Panc1 (cell line): ENCODE results near the gene MTG1. TPM values are rescaled to one million over a fixed set of nuclear protein-coding genes. Genes with fewer than 3 reads are reported as not detected.

ENCODE experiments used
- ATAC-seq: fragments of 200-7000 bp; cut with Tn5 transposase; 2 replicates; pipeline ENCODE4 v1.9.1; 2020; ENCODE audit warnings: mild to moderate bottlenecking, moderate library complexity
- BruUV-seq: library from RNA; stranded (reverse); fragments of 400-500 nt; replicated peaks from 2 replicates; lab custom pipeline; 2021; lab: Mats Ljungman, UMichigan
- CTCF ChIA-PET: fragments of 300-600 bp; sonication (Branson Sonifier 250); formaldehyde crosslinking; loops from one replicate; lab custom pipeline; 2022; ENCODE audit warnings: antibody characterized with exemption; lab: Charles Lee
- POLR2A ChIA-PET: fragments of 300-600 bp; sonication (Branson Sonifier 250); formaldehyde crosslinking; loops from one replicate; lab custom pipeline; 2022; ENCODE audit warnings: antibody characterized with exemption; lab: Charles Lee
- DNase-seq: peaks from one replicate; pipeline ENCODE4 v3.0.0-alpha.2; 2010; ENCODE audit warnings: low read depth, low spot score
- H3K27ac ChIP-seq: 2 replicates; pipeline ENCODE4 v1.5.1; 2011; ENCODE audit warnings: mild to moderate bottlenecking, low read length, inconsistent platforms
- H3K27me3 ChIP-seq: fragments of 200-500 bp; sonication (Bioruptor generic); 2 replicates; pipeline ENCODE4 v1.6.0; 2014; ENCODE audit warnings: low read length, inconsistent platforms; ENCODE audit not compliant: control insufficient read depth, insufficient read depth
- H3K36me3 ChIP-seq: fragments of 200-500 bp; sonication (Bioruptor generic); 2 replicates; pipeline ENCODE4 v1.5.1; 2014; ENCODE audit warnings: inconsistent platforms, mild to moderate bottlenecking, low read length, moderate library complexity; ENCODE audit not compliant: control insufficient read depth, insufficient read depth
- H3K4me1 ChIP-seq: 2 replicates; pipeline ENCODE4 v1.5.1; 2011; ENCODE audit warnings: inconsistent platforms, mild to moderate bottlenecking, low read length, moderate library complexity; ENCODE audit not compliant: control insufficient read depth, insufficient read depth
- H3K4me3 ChIP-seq, 2 experiments: 2 replicates each; pipeline ENCODE4 v1.5.1; 2011 to 2012; ENCODE audit warnings: low read depth in 2 of 2, low read length in 2 of 2, mild to moderate bottlenecking in 2 of 2, inconsistent platforms in 1 of 2, moderate library complexity in 1 of 2
- H3K9me3 ChIP-seq: fragments of 200-500 bp; sonication (Bioruptor generic); 2 replicates; pipeline ENCODE4 v1.5.1; 2014; ENCODE audit warnings: low read depth, mild to moderate bottlenecking, inconsistent platforms, low read length, moderate library complexity; ENCODE audit not compliant: control insufficient read depth, insufficient read depth
- POLR2AphosphoS5 ChIP-seq: IDR thresholded peaks from 2 replicates; pipeline ENCODE4 v1.6.1; 2012; ENCODE audit warnings: mild to moderate bottlenecking, low read depth, low read length, moderate library complexity
- SIN3A ChIP-seq: IDR thresholded peaks from 2 replicates; pipeline ENCODE4 v1.6.1; 2012; ENCODE audit warnings: low read depth, mild to moderate bottlenecking, low read length, moderate library complexity, borderline replicate concordance; ENCODE audit not compliant: insufficient read depth
- TCF7L2 ChIP-seq: IDR thresholded peaks from 2 replicates; pipeline ENCODE4 v1.6.1; 2011; ENCODE audit warnings: mild to moderate bottlenecking, low read depth, low read length, inconsistent platforms
- in situ Hi-C: cut with HindIII; loops from 2 replicates; pipeline ENCODE4 v1.10.0; 2016; ENCODE audit warnings: low sequenced_read_pairs, low pct_unique_long_range_greater_than_20kb
- intact Hi-C: fragments of 100-400 bp; cut with micrococcal nuclease; formaldehyde crosslinking; loops from one replicate; pipeline ENCODE4 v1.10.0; 2022; ENCODE audit not compliant: unreplicated experiment
- total RNA-seq: library from RNA; stranded (reverse); gene quantifications from one replicate; pipeline ENCODE4 v1.2.1, GENCODE V29; 2021; ENCODE audit not compliant: unreplicated experiment
- TF ChIP-seq, protein P1 (sequence below): fragments of 450-650 bp; IDR thresholded peaks from 2 replicates; pipeline ENCODE4 v1.5.1; 2017; ENCODE audit warnings: mild to moderate bottlenecking
- TF ChIP-seq, protein P2 (sequence below), 2 experiments: IDR thresholded peaks; 2 replicates each; pipeline ENCODE4 v1.6.1; 2011 to 2012; ENCODE audit warnings: low read depth in 2 of 2, control low read depth in 1 of 2, low read length in 1 of 2, mild to moderate bottlenecking in 1 of 2, moderate library complexity in 1 of 2; ENCODE audit not compliant: insufficient read depth in 1 of 2

MTG1 gene
- total RNA-seq, 1 experiment from 2014 or later = 96.4 TPM

DNA sequence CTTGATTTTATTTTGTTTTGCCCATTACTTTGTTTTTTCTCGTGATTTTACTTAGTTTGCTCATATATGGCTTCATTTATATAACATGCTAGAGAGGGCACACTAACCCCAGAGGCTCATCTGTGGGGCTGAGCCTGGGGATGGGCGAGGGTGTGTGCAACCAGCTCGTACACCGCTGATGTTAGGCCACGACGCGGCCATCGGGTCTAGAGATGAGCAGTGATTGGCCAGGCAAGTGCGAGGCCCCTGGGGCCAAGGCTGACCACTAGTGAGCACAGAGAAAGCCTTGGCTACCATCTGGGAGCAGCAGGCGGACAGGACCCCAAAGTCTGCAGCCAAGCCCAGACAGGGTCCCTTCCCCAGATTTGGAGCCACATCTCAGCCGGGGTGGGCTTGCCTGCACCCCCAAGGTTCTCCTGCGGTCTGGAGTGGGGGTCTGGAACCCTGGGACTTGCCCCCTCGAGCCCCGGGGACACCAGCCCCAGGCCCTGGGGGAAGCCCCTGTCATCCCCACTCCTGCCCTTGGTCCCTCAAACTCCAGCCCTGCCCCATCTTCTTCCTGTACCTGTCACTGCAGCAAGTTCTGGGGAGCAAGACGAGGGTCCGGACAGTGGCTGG is 39.9 kb upstream of the MTG1 start:
- ChIA-PET POLR2A (no interaction called here), CTCF (interaction anchor here (0.6 to 0.7 kb wide), 2 partner anchors 25 to 589 kb away, joined by 4 to 7 read pairs; no protein-coding TSS in a partner anchor)
- intact Hi-C loops (no loop called here), in situ Hi-C loops (no loop called here)
- DNase-seq (no peak), ATAC-seq (no peak)
- H3K36me3 ChIP-seq = no peaks in the 10 kb centered on the region
- H3K4me3 ChIP-seq = no peak overlapping the region
- peaks cover 7% of the 10 kb centered on the region; the same call in 1 of the 2 replicates for H3K4me1 ChIP-seq
- BruUV-seq = no TSS peak
- H3K27me3 ChIP-seq = no peaks in the 10 kb centered on the region
- no peak for TF ChIP-seq SIN3A
- TF ChIP-seq, protein P1, sequence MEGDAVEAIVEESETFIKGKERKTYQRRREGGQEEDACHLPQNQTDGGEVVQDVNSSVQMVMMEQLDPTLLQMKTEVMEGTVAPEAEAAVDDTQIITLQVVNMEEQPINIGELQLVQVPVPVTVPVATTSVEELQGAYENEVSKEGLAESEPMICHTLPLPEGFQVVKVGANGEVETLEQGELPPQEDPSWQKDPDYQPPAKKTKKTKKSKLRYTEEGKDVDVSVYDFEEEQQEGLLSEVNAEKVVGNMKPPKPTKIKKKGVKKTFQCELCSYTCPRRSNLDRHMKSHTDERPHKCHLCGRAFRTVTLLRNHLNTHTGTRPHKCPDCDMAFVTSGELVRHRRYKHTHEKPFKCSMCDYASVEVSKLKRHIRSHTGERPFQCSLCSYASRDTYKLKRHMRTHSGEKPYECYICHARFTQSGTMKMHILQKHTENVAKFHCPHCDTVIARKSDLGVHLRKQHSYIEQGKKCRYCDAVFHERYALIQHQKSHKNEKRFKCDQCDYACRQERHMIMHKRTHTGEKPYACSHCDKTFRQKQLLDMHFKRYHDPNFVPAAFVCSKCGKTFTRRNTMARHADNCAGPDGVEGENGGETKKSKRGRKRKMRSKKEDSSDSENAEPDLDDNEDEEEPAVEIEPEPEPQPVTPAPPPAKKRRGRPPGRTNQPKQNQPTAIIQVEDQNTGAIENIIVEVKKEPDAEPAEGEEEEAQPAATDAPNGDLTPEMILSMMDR = no peak
- TF ChIP-seq POLR2AphosphoS5 = no peak
- TF ChIP-seq TCF7L2 = no peak
- TF ChIP-seq, protein P2, sequence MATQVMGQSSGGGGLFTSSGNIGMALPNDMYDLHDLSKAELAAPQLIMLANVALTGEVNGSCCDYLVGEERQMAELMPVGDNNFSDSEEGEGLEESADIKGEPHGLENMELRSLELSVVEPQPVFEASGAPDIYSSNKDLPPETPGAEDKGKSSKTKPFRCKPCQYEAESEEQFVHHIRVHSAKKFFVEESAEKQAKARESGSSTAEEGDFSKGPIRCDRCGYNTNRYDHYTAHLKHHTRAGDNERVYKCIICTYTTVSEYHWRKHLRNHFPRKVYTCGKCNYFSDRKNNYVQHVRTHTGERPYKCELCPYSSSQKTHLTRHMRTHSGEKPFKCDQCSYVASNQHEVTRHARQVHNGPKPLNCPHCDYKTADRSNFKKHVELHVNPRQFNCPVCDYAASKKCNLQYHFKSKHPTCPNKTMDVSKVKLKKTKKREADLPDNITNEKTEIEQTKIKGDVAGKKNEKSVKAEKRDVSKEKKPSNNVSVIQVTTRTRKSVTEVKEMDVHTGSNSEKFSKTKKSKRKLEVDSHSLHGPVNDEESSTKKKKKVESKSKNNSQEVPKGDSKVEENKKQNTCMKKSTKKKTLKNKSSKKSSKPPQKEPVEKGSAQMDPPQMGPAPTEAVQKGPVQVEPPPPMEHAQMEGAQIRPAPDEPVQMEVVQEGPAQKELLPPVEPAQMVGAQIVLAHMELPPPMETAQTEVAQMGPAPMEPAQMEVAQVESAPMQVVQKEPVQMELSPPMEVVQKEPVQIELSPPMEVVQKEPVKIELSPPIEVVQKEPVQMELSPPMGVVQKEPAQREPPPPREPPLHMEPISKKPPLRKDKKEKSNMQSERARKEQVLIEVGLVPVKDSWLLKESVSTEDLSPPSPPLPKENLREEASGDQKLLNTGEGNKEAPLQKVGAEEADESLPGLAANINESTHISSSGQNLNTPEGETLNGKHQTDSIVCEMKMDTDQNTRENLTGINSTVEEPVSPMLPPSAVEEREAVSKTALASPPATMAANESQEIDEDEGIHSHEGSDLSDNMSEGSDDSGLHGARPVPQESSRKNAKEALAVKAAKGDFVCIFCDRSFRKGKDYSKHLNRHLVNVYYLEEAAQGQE (IDR thresholded peaks at IDR 0.05; ENCODE audit: insufficient read depth in 1 of 2, low read depth in 2 of 2, low read length in 1 of 2) = no peak
- H3K9me3 ChIP-seq = no peaks in the 10 kb centered on the region
- no peak overlapping the region for H3K27ac ChIP-seq

DNA sequence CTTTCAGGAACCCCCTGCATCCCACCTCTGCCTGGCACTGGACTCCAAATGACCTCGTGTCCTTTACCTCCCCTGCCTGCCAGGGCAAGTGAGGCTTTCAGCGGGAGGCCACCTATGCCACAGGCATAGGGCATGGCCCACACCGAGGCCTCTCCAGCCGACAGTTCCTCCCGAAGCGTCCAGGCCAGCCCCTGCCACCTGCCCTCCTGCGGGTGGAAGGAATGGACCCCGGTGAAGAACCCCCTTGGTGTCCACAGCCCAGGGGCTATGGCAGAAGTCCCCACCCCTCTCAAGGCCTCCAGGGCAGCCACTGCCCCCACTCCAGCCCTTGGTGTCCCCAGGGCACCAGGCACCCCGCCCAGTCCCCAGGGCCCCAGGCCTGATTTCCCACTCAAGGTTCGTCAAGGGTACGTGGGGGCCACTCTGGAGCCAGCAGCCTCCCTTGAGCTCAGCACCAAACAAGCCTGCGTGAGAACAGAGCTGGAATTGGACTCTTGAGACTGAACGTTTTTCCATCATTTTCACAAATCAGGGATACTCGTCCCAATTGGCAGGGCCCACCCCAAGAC is 39.2 kb upstream of the MTG1 start:
- in situ Hi-C loops (no loop called here), intact Hi-C loops (no loop called here)
- CTCF ChIA-PET = no interaction called here
- no peak overlapping the region for H3K4me3 ChIP-seq
- TF ChIP-seq, protein P1 = no peak
- TF ChIP-seq POLR2AphosphoS5 (no peak), TCF7L2 (no peak), SIN3A (no peak)
- TF ChIP-seq, protein P2 (IDR thresholded peaks at IDR 0.05; ENCODE audit: insufficient read depth in 1 of 2, low read depth in 2 of 2, low read length in 1 of 2) = no peak
- DNase-seq (no peak), ATAC-seq (no peak)
- no TSS peak for BruUV-seq
- H3K9me3 ChIP-seq = no peaks in the 10 kb centered on the region
- POLR2A ChIA-PET = no interaction called here
- H3K27ac ChIP-seq = no peak overlapping the region
- H3K27me3 ChIP-seq = no peaks in the 10 kb centered on the region
- H3K36me3 ChIP-seq = no peaks in the 10 kb centered on the region
- peaks cover 7% of the 10 kb centered on the region; the same call in 1 of the 2 replicates for H3K4me1 ChIP-seq
